Liver (tissue), 3 donors: ENCODE data around the gene ANTXR1.

ENCODE experiments used
- GABPA ChIP-seq, 2 donors: IDR thresholded peaks in 1 of 2; conservative IDR thresholded peaks in 1 of 2; 2 replicates each; pipeline ENCODE4 v1.6.1; 2016; ENCODE audit warnings: antibody characterized with exemption in 2 of 2, mild to moderate bottlenecking in 1 of 2, moderate library complexity in 1 of 2
- JUND ChIP-seq, 2 donors: IDR thresholded peaks; 2 replicates each; pipeline ENCODE4 v1.6.1; 2016; ENCODE audit warnings: antibody characterized with exemption in 2 of 2
- RAD21 ChIP-seq, 2 donors: IDR thresholded peaks; 2 replicates each; pipeline ENCODE4 v1.6.1; 2016; ENCODE audit warnings: antibody characterized with exemption in 2 of 2, mild to moderate bottlenecking in 2 of 2
- TAF1 ChIP-seq: conservative IDR thresholded peaks from 2 replicates; pipeline ENCODE4 v1.6.1; 2016; ENCODE audit warnings: antibody characterized with exemption, mild to moderate bottlenecking
- YY1 ChIP-seq: IDR thresholded peaks from 2 replicates; pipeline ENCODE4 v1.6.1; 2016; ENCODE audit warnings: antibody characterized with exemption, mild to moderate bottlenecking
- TF ChIP-seq, protein P1 (sequence below): fragments of 150-350 bp; IDR thresholded peaks from 2 replicates; pipeline ENCODE4 v1.5.1; 2017; ENCODE audit warnings: improper control_type of control experiment, low read depth, low read length; ENCODE audit not compliant: missing input control
- TF ChIP-seq, protein P2 (sequence below): IDR thresholded peaks from 2 replicates; pipeline ENCODE4 v1.6.1; 2016; ENCODE audit warnings: antibody characterized with exemption
- TF ChIP-seq, protein P3 (sequence below): IDR thresholded peaks from 2 replicates; pipeline ENCODE4 v1.6.1; 2016; ENCODE audit warnings: antibody characterized with exemption, mild to moderate bottlenecking
- donor health status: healthy.
- donor health status: healthy.

DNA sequence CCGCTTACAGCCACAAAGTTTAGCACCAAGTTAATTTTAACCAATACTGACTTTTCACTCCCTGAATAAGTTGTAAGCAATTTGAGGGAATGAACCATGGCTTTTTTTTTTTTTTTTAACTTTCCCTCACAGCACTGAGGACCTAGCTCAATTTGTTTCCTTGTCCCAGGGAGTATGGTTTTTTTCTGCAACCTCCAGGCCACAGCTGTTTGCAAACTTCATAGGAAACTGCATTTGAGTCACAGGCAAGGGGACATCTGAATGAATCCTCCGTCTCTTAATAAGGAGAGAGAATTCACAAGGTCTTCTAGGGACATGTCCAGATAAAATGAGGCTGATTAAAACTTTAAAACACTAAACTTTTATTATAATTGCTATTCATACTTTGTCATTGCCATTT, 192.5 kb downstream of the ANTXR1 start:
- TF ChIP-seq, protein P1, sequence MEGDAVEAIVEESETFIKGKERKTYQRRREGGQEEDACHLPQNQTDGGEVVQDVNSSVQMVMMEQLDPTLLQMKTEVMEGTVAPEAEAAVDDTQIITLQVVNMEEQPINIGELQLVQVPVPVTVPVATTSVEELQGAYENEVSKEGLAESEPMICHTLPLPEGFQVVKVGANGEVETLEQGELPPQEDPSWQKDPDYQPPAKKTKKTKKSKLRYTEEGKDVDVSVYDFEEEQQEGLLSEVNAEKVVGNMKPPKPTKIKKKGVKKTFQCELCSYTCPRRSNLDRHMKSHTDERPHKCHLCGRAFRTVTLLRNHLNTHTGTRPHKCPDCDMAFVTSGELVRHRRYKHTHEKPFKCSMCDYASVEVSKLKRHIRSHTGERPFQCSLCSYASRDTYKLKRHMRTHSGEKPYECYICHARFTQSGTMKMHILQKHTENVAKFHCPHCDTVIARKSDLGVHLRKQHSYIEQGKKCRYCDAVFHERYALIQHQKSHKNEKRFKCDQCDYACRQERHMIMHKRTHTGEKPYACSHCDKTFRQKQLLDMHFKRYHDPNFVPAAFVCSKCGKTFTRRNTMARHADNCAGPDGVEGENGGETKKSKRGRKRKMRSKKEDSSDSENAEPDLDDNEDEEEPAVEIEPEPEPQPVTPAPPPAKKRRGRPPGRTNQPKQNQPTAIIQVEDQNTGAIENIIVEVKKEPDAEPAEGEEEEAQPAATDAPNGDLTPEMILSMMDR: no peak
- no peak for TF ChIP-seq GABPA (IDR thresholded peaks at IDR 0.05 in 1 of 2, conservative IDR thresholded peaks at IDR 0.05 in 1 of 2)
- TF ChIP-seq JUND (IDR thresholded peaks at IDR 0.05): no peak
- TF ChIP-seq YY1: no peak
- no peak for TF ChIP-seq TAF1
- TF ChIP-seq, protein P2, sequence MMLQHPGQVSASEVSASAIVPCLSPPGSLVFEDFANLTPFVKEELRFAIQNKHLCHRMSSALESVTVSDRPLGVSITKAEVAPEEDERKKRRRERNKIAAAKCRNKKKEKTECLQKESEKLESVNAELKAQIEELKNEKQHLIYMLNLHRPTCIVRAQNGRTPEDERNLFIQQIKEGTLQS: no peak
- no peak for TF ChIP-seq RAD21 (IDR thresholded peaks at IDR 0.05)
- TF ChIP-seq, protein P3, sequence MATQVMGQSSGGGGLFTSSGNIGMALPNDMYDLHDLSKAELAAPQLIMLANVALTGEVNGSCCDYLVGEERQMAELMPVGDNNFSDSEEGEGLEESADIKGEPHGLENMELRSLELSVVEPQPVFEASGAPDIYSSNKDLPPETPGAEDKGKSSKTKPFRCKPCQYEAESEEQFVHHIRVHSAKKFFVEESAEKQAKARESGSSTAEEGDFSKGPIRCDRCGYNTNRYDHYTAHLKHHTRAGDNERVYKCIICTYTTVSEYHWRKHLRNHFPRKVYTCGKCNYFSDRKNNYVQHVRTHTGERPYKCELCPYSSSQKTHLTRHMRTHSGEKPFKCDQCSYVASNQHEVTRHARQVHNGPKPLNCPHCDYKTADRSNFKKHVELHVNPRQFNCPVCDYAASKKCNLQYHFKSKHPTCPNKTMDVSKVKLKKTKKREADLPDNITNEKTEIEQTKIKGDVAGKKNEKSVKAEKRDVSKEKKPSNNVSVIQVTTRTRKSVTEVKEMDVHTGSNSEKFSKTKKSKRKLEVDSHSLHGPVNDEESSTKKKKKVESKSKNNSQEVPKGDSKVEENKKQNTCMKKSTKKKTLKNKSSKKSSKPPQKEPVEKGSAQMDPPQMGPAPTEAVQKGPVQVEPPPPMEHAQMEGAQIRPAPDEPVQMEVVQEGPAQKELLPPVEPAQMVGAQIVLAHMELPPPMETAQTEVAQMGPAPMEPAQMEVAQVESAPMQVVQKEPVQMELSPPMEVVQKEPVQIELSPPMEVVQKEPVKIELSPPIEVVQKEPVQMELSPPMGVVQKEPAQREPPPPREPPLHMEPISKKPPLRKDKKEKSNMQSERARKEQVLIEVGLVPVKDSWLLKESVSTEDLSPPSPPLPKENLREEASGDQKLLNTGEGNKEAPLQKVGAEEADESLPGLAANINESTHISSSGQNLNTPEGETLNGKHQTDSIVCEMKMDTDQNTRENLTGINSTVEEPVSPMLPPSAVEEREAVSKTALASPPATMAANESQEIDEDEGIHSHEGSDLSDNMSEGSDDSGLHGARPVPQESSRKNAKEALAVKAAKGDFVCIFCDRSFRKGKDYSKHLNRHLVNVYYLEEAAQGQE: no peak
